MM.1S (cell line): ENCODE results near the gene CALML4.

Experiments
- CTCF ChIP-seq: fragments of 300-600 bp; sonication (generic); IDR thresholded peaks from 2 replicates; pipeline ENCODE4 v1.5.1; 2016; ENCODE audit warnings: antibody characterized with exemption, low read length, mixed read lengths
- EZH2 ChIP-seq: fragments of 300-600 bp; sonication (generic); optimal IDR thresholded peaks from 2 replicates; pipeline ENCODE3; 2017; ENCODE audit warnings: low read depth, mild to moderate bottlenecking, antibody characterized with exemption, low read length, mixed read lengths

- TF ChIP-seq CTCF (no peak), EZH2 (no peak)
Observed at GRCh38 chr15:68151277-68151676, 53.9 kb downstream of the CALML4 start.
